Eye (tissue), 1 donor: Measurements from ENCODE around the gene MARS1.

Experiments used
- DNase-seq: peaks from one replicate; pipeline ENCODE4 v3.0.0-alpha.2; 2015

The MARS1 gene

GRCh38 chr12:57531836-57532235 lies 44.0 kb downstream of the MARS1 start:
- DNase-seq, result no peak

GRCh38 chr12:57533108-57533507 lies 45.2 kb downstream of the MARS1 start:
- no peak for DNase-seq

- DNase-seq, result no peak
Observed at GRCh38 chr12:57534250-57534649, 46.4 kb downstream of the MARS1 start.

DNA sequence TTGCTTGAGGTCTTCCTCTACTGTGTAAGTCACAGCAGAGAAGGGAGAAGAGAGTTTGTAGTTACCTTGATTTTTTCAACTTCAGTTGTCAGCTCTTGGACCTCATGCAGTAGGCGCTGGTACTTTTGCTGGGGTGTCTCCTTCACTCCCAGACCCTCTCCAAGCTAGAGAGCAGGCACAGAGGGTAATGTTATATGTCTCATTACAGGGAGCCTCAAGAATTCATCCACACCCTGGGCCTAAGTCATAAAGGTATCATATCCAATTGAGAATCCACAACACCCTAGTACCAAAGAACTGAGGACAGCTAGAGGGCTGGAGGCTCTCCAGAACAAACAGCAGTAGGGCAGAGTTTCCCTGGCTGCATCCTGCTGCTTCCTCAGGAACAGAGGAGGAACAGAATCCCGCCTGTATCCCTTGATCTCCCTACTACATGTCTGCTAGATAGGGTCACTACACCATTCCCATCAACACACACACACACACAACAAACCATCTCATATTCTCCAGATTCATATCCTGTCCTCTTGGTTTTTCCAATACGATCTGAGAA lies 47.2 kb downstream of the MARS1 start:
- no peak for DNase-seq

GRCh38 chr12:57535764-57536596 lies 48.1 kb downstream of the MARS1 start:
- DNase-seq, result no peak

DNA sequence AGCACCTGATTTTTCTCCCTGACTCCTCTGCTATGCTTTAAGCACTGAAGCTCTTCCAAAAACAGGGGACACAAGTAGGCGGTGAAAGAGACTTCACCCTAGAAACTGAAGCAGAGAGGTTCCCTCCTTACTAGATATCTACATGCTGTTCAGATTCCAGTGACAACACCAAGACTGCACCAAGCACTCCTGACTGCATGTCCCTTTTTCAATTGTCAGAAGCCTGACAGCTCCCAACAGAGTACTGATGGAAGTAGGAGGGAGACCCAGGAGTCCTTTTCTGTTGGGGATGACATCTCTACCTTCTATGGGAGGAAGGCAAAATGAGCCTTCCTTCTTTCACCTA lies 48.7 kb downstream of the MARS1 start:
- DNase-seq, result no peak

- DNase-seq, result no peak
Observed at GRCh38 chr12:57539134-57539768, 51.4 kb downstream of the MARS1 start.

DNA sequence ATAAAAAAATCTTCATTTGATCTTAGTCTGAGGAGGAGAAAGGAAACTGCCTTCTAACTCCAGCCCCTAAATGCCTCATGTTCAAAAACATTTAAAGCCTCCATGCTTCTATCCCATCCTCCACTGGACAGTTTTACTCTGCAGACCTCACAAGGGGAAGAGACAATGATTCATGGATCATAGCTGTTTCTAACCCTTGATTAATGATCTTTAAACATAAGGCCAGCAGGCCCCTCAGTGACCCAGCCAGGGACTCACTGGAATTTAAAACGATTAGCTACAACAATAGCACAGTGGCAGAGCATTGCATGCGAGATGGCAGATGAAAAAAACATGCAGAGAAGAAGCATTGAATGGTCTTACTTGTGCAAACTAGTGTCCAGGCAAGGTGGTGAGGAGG lies 53.1 kb downstream of the MARS1 start:
- no peak for DNase-seq

DNA sequence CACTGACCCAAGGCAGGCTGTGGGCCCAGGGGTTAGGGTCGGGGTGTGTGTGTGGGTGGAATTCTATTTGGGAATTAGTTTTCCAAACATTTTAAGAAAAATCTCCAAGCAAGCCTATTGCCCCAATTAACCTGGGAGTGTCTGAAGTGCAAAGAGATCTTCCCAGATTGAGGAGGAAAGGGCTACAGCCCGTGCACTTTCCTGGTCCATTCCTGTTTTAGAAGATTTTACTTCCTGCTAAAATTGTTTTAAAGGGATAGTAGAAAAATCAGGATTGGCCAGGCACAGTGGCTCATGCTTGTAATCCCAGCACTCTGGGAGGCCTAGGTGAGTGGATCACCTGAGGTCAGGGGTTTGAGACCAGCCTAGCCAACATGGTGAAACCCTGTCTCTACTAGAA lies 53.8 kb downstream of the MARS1 start:
- DNase-seq, result no peak

GRCh38 chr12:57543581-57543980 lies 55.7 kb downstream of the MARS1 start:
- no peak for DNase-seq

DNA sequence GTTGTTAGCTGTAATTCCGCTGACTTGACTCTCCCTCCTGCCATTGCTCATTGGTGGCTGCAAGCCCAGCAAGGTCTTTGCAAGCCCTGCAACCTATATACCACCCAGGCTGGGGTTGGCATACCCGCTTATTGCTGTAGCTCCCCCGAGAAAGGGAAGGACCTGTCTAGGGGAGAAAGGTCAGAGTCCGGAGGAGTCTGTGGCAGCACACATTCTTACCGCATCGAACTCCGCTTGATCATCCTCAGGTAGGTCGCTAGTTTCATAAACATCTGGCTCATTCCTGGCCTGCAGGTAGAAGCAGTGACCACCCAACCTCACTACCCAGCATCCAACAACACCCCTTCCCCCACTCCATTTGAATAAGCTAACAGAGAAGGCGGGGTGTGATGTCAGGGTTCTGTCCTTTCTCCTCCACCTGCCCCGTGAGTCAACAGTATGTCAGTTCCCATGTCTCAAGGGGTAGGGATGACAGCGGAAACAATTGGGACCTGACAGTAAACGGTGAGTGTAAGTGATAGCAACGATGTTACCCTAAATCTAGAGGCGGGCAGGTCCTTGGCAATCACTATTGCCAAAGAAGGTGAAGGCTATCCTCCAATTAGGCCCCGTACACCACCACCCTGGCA lies 58.1 kb downstream of the MARS1 start:
- no peak for DNase-seq

DNA sequence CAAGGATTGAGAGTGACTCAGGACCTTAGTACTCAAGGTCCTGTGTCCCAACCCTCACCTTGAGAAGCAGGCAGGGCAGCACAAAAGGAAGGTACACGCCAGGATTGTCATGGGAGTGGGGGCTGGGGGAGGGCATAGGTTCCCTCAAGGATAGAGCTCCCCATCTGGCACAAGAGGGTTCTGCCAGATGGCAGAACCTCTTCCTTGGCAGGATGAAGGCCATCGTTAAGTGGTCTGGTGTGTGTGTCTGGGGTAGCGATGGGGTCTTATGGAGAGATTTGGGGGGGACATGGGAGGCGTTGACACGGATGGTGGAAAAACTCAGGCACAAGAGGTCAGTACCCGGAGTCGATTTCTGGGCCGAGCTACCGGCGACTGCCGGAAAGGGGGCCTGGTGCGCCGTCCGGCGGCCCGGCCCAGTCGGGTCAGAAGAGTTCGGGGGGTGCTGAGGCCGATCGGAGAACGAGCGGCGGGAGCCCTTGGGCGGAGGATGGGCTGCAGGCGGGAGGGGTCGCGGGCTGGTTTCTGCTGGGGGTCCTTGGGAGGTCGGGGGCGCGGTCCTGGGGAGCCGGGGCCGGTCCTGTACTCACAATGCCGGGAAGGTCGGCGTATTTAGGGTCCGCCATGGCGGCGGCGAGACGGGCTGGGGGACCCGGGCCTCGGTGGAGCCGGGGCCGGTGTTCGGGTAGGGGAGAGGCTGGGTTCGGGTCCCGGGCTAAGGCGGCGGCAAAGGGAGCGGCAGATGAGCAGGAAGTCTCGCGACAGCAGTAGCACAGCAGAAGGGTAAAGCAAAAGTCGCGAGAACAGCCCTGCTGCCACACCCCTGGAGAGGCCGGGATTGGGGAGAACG lies 58.8 kb downstream of the MARS1 start, which contains the start of gene DCTN2:
Gene DCTN2 (minus strand): TSS at position 755 of the 850 bp plus-strand sequence. CDS start 129 bp downstream, at position 626.
- DNase-seq, result peak; percentile 99

GRCh38 chr12:57547288-57548012 lies 59.6 kb downstream of the MARS1 start:
- no peak for DNase-seq

GRCh38 chr12:57548013-57548315 lies 60.1 kb downstream of the MARS1 start:
- no peak for DNase-seq

GRCh38 chr12:57548488-57548887 lies 60.6 kb downstream of the MARS1 start:
- no peak for DNase-seq

- DNase-seq, result no peak
Observed at GRCh38 chr12:57549203-57549908, 61.5 kb downstream of the MARS1 start.

- DNase-seq, result peak; percentile 79
Observed at GRCh38 chr12:57549909-57550640, 62.2 kb downstream of the MARS1 start, which contains the start of gene KIF5A. Gene KIF5A, plus strand, starts transcription at chr12:57550044. Its CDS starts 228 bp downstream, at chr12:57550272.

GRCh38 chr12:57550641-57551549 lies 63.0 kb downstream of the MARS1 start:
- no peak for DNase-seq

DNA sequence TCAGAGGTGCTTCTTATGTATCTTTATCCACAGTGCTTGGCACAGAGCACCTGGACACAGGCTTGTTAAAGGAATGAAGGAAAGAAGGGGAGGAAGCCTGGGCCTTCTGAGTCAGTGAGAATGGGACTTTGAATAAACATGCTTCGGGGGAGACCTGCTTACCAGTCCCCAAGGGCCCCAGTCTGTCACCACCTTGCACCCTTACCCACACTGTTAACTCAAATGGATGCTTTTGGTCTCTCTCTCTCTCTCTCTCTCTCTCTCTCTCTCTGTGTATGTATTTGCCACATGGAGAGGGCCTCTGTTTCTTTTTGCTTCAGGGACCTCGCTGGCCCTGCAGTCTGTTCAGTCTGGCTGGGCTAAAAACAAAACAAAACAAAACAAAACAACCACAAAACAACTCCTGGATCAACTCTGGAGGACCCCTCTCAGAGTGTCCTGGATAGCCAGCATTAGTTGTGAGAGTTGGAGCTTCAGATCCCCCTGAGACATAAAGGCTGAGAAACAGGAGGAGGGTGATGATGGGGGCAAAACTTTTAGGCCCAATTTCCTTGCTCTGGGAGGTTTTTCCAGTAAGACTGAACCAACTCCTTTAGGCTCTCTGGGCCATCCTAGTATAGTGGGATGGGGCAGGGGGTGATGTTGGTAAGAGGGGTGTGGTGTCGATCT lies 63.9 kb downstream of the MARS1 start:
- no peak for DNase-seq
